ENCODE results near the gene UST. TPM values are rescaled to one million over a fixed set of nuclear protein-coding genes. Genes with fewer than 3 reads are reported as not detected.

The UST gene
- polyA plus RNA-seq, 1 donor (not counting 4 experiments of a cell fraction or from before 2014, with no cell fraction given): 6.1 TPM

DNA sequence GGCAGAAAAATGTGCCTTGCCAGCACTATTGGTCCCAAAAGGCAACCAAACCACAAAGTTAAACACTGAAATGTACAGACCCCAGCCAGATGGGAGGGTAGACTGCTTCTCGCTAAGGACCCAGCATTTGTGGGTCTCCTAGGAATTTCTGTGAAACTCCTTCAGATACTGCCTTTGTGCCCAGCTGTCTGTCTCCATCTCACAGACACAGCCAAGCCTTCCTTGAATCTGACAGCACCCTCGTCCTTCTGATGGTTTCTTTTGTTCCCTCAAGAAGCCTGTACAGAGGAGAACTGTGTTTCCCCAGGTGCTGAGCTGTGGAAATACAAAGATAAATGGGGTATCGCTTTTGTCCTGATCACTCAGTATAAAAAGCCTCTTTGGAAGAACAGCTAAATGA lies 316.6 kb downstream of the UST start:
- Histone ChIP-seq H3K79me2 (ENCODE audit: control insufficient read depth, insufficient read depth, low read length) (no peaks in the 10 kb centered on the region), H2AFZ (ENCODE audit: control insufficient read depth, low read length) (no peak overlapping the region), H3K9me1 (ENCODE audit: control insufficient read depth, extremely low read depth, insufficient read depth, low read length) (no peaks in the 10 kb centered on the region), H3K9me3 (ENCODE audit: control insufficient read depth, low read depth, low read length) (no peaks in the 10 kb centered on the region), H4K20me1 (ENCODE audit: control insufficient read depth, extremely low read depth, insufficient read depth, low read length) (no peaks in the 10 kb centered on the region), H3K36me3 (ENCODE audit: control insufficient read depth in 2 of 2, extremely low read depth in 1 of 2, insufficient read depth in 2 of 2, low read length in 2 of 2) (no peaks in the 10 kb centered on the region), H3K4me1 (ENCODE audit: control insufficient read depth, extremely low read depth, insufficient read depth, low read length) (no peaks in the 10 kb centered on the region), H3K27me3 (ENCODE audit: control insufficient read depth, extremely low read depth, insufficient read depth, low read length) (no peaks in the 10 kb centered on the region), H3K27ac (ENCODE audit: control insufficient read depth, insufficient read depth, low read length) (no peak overlapping the region), H3K4me3 (ENCODE audit: control insufficient read depth in 2 of 3, extremely low read depth in 1 of 3, insufficient read depth in 2 of 3, low read depth in 1 of 3, low read length in 3 of 3) (no peak overlapping the region), H3K9ac (ENCODE audit: control insufficient read depth, extremely low read depth, insufficient read depth, low read length) (no peak overlapping the region), H3K4me2 (ENCODE audit: control insufficient read depth, extremely low read depth, insufficient read depth, low read depth, low read length) (no peak overlapping the region)
- DNase-seq (ENCODE audit: low read depth, low spot score) (no peak), FAIRE-seq (no peak)
- TF ChIP-seq, protein P1, sequence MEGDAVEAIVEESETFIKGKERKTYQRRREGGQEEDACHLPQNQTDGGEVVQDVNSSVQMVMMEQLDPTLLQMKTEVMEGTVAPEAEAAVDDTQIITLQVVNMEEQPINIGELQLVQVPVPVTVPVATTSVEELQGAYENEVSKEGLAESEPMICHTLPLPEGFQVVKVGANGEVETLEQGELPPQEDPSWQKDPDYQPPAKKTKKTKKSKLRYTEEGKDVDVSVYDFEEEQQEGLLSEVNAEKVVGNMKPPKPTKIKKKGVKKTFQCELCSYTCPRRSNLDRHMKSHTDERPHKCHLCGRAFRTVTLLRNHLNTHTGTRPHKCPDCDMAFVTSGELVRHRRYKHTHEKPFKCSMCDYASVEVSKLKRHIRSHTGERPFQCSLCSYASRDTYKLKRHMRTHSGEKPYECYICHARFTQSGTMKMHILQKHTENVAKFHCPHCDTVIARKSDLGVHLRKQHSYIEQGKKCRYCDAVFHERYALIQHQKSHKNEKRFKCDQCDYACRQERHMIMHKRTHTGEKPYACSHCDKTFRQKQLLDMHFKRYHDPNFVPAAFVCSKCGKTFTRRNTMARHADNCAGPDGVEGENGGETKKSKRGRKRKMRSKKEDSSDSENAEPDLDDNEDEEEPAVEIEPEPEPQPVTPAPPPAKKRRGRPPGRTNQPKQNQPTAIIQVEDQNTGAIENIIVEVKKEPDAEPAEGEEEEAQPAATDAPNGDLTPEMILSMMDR (optimal IDR thresholded peaks at IDR 0.05 in 1 of 3, IDR thresholded peaks at IDR 0.05 in 1 of 3, conservative IDR thresholded peaks at IDR 0.05 in 1 of 3; ENCODE audit: extremely low read depth in 1 of 3, insufficient read depth in 2 of 3, low read length in 3 of 3): no peak
- dilution Hi-C loops (cut with MboI; ENCODE audit: extremely low pct_ligation_motif_present, low sequenced_read_pairs): no loop called here

DNA sequence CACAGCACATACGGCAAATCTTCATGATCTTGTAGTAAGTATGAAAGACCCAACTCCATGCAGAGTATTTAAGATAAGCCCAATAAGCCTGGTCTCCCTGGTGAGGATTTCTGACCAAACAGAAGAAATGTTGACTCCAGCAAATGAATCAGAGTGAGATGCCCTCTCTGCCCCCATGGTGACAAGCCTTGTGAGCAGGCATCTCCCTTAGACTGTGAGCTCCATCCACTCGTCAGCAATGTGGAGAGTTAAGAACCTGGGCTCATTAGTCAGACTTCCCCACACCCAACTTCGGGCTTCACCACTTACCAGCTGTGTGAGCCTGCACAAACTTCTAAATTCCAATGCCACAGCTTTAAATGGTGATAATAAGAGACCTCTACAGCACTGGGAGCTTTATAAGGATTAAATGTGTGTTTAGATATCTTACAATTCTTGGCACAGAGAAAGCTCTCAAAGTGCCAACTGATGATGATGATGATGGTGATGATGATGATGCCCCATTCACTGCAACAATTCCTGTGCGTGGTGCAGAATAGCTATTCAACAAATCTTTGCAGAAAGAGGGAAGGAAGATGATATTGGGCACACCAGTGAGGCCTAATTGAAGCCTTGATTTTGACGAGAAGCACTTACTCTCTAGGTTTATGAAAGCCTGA lies 317.3 kb downstream of the UST start:
- Histone ChIP-seq H2AFZ (ENCODE audit: control insufficient read depth, low read length) (no peak overlapping the region), H3K4me1 (ENCODE audit: control insufficient read depth, extremely low read depth, insufficient read depth, low read length) (no peaks in the 10 kb centered on the region), H3K9me1 (ENCODE audit: control insufficient read depth, extremely low read depth, insufficient read depth, low read length) (no peaks in the 10 kb centered on the region), H3K27ac (ENCODE audit: control insufficient read depth, insufficient read depth, low read length) (no peak overlapping the region), H3K36me3 (ENCODE audit: control insufficient read depth in 2 of 2, extremely low read depth in 1 of 2, insufficient read depth in 2 of 2, low read length in 2 of 2) (no peaks in the 10 kb centered on the region), H3K9me3 (ENCODE audit: control insufficient read depth, low read depth, low read length) (no peaks in the 10 kb centered on the region), H3K27me3 (ENCODE audit: control insufficient read depth, extremely low read depth, insufficient read depth, low read length) (no peaks in the 10 kb centered on the region), H3K79me2 (ENCODE audit: control insufficient read depth, insufficient read depth, low read length) (no peaks in the 10 kb centered on the region), H3K9ac (ENCODE audit: control insufficient read depth, extremely low read depth, insufficient read depth, low read length) (no peak overlapping the region), H3K4me2 (ENCODE audit: control insufficient read depth, extremely low read depth, insufficient read depth, low read depth, low read length) (no peak overlapping the region), H3K4me3 (ENCODE audit: control insufficient read depth in 2 of 3, extremely low read depth in 1 of 3, insufficient read depth in 2 of 3, low read depth in 1 of 3, low read length in 3 of 3) (no peak overlapping the region), H4K20me1 (ENCODE audit: control insufficient read depth, extremely low read depth, insufficient read depth, low read length) (no peaks in the 10 kb centered on the region)
- DNase-seq (ENCODE audit: low read depth, low spot score): no peak
- FAIRE-seq: no peak
- dilution Hi-C loops (cut with MboI; ENCODE audit: extremely low pct_ligation_motif_present, low sequenced_read_pairs): no loop called here
- TF ChIP-seq EZH2 (IDR thresholded peaks at IDR 0.05; ENCODE audit: low read length): no peak
- TF ChIP-seq, protein P1 (optimal IDR thresholded peaks at IDR 0.05 in 1 of 3, IDR thresholded peaks at IDR 0.05 in 1 of 3, conservative IDR thresholded peaks at IDR 0.05 in 1 of 3; ENCODE audit: extremely low read depth in 1 of 3, insufficient read depth in 2 of 3, low read length in 3 of 3): no peak
